ENCODE data around the gene TTC7B.
"Not testable (repeated sequence)": the region's sequence is repeated elsewhere in the genome, so short reads cannot be mapped to it uniquely, and the experiment has no call there.

The TTC7B gene, protein sequence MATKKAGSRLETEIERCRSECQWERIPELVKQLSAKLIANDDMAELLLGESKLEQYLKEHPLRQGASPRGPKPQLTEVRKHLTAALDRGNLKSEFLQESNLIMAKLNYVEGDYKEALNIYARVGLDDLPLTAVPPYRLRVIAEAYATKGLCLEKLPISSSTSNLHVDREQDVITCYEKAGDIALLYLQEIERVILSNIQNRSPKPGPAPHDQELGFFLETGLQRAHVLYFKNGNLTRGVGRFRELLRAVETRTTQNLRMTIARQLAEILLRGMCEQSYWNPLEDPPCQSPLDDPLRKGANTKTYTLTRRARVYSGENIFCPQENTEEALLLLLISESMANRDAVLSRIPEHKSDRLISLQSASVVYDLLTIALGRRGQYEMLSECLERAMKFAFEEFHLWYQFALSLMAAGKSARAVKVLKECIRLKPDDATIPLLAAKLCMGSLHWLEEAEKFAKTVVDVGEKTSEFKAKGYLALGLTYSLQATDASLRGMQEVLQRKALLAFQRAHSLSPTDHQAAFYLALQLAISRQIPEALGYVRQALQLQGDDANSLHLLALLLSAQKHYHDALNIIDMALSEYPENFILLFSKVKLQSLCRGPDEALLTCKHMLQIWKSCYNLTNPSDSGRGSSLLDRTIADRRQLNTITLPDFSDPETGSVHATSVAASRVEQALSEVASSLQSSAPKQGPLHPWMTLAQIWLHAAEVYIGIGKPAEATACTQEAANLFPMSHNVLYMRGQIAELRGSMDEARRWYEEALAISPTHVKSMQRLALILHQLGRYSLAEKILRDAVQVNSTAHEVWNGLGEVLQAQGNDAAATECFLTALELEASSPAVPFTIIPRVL

DNA sequence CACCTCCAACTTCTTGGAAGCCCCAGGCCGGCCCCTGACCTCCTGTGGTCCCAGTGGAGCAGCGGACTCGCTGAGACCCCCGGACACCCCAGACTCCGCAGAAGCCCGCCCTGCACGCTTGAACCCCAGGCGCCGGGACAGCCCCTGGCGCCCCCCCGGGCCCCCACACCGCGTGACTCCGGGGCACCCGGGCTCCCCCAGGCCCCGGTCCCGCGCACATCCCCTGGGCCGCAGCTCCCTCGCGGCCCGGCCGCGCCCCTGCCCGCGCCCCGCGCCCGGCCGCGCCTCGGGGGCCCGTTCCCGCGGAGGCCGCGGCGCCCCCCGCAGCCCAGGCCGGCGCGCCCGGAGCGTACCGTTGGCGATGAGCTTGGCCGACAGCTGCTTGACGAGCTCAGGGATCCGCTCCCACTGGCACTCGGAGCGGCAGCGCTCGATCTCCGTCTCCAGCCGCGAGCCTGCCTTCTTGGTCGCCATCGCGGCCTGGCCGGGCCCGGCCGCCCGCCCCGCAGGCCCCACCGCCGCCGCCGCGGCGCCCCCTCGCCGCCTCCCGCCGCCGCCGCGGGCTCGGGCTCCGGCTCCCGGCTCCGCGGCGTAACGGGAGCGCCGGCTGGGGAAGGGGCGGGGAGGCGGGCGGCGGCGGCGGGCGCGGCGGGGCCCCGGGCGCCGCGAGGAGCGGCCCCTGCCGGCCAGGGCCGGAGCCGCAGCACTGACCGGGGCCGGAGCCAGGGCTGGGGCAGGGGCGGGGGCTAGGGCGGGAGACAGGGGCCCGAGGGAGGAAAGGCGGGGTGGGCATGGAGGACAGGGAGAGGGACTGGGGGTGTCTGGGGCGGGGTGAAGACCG is at the start of gene TTC7B:
TTC7B (minus strand) TSS at position 609 of the 841 bp plus-strand sequence; CDS start at position 474, 135 bp downstream.
- DNase-seq (ENCODE audit: low spot score), result peak; percentile 33

DNA sequence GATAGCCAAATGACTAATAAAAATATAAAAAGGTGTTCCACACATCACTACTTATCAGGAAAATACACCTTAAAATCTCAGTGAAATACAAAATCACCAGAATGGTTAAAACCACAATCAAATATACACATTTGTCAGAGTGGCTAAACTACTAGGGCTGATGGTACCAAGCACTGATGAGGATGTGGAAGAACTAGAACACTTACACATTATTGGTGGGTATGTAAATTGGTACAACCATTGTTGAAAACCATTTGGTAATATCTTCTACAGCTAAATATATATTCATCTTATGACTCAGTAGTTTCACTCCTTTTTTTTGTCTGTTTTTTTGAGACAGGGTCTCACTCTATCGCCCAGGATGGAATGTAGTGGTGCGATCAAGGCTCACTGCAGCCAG is 48.5 kb upstream of the TTC7B start:
- no peak for DNase-seq (ENCODE audit: low spot score)

DNA sequence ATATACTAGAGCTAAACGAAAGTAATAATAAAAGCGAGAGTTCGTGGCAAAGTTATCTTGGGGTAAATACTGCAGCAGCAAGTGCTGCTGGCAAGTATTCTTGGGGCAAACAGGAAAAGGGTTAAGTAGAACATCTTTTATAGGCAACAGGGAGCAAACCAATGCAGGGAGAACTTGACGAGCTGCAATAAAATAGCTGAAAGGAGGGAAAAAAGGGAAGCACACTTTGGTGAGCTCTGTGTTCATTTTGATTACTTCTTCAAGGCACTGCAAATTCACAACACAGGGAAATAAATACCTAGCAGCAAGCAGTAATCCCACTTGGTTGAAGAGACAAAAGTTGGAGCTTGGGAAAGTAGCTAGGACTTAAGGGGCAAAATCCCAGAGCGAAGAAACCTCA is 42.3 kb upstream of the TTC7B start:
- no peak for DNase-seq (ENCODE audit: low spot score)

DNA sequence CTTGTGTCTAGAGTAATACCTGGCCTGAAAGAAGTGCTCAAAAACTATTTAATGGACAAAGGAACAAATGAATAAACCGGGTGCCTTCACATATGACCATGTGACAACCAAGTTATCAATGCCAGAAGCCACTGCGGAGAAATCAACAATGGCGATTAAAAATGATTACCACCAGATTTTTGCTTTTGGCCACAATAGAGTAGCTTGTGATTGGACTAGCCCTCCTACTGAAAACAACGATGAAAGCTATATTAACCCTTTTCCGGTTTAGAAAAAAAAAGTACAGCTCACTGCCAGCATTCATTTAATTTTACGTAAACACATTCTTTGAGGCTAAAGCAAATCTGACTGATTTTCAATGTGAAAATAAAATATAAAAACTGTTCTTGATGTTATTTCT is 41.6 kb upstream of the TTC7B start:
- no peak for DNase-seq (ENCODE audit: low spot score)

DNA sequence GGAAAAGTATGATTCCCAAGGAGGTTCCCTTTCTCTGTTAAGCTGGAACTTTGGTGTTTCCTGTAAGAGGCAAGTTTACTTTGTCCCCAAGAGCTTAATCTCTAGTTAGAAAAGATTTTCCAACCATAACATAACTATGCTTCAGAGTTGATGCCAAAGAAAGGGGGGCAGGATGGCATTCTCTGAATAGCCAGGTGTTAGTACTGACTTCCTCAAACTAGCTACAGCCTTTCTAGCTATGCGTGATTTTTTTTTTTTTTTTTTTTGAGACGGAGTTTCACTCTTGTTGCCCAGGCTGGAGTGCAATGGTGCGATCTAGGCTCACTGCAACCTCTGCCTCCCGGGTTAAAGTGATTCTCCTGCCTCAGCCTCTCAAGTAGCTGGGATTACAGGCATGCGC is 39.9 kb upstream of the TTC7B start:
- DNase-seq (ENCODE audit: low spot score), result not testable (repeated sequence)

DNA sequence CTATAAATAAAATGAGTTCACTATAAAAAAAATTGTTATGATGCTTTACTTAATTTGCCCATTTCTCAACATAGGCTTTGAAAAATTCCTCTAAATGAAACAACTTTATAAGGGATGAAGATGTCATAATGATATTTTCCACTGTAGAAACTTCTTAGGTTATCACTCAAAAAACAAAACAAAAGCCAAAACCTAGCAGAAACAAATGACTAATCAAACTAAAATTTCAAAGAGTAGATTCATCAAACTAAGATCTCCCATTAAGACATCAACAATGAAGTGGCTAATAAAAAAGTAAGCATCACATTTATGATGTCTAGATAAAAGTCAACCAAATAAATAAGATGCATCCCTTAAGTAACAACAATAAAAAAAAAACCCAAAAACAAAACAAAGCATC is 36.9 kb upstream of the TTC7B start:
- DNase-seq (ENCODE audit: low spot score), result no peak

DNA sequence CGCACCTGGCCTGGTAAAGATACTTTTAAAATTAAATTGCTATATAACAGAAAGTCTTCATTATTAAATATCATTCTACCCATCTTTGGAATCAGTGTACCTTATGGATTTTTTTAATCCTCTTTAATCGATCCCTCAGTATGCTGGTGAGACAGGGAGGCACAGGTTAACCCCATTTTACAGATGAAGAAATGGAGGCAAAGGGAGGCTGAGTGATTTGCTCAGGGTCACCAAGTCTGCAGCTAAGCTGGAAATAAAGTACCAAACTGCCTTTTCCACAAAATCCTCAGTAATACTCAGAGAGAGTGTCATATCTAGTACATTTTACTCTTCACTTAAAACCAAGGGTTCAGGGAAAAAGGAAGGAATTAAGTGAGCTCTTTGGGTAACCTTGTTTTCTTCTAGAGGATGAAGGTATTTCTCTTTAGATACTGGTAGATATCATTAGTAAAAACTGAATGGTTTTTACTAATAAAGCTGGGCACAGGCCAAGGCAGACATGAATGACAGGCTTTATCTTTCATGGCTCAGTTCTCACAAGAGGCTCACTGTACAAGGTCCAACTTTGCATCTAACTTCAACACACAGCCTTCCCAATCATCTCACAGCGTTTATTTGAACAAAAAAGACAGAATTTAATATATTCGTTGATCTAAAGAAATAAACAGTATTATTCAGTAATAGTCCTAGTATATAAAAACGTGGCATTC is 35.3 kb upstream of the TTC7B start:
- no peak for DNase-seq (ENCODE audit: low spot score)

DNA sequence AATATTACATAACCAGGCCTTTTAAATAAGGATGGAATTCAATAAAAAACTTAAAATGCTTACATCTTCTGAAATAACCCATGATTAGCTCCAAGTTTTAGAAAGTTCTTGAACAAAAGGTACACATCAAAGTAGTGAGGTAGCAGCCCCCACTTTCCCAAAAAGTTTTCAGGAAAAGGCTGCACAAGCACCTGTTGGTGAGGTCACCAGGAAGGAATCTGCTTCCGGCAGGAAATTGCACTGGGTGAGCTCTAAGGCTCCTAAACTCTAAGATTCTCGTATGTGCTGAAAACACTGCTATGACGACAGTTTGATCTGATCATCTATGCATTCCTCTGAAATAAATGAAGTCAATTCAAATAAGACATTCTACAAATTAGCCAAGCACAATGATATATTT is 34.3 kb upstream of the TTC7B start:
- peak; percentile 89 for DNase-seq (ENCODE audit: low spot score)

DNA sequence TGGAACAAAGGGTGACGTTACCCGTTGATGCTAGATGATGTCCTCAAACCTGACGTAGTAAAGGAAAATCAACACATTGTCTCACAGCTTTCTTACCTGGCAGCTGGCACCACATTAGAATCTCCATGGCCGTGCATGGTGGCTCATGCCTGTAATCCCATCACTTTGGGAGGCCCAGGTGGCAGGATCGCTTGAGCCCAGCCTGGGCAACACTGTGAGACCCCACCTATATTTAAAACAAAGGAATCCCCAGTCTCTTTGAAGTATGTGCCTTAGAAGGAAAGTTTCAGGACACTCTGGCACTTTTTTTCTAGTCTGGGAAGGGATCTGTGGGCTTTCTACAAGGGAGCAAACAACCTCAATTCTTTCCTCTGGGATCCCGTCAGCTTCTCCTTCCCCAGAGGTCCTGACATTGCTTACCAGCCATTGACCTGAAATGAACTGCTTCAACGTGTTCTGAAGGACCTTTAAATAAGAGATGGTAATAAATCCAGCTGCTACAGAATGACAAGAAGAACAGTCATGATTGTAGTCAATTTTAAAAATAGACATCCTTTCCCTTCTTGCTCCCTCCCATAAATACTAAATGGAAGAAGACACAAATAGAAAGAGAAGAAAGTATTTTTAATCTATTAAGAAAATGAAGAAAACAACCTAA is 33.7 kb upstream of the TTC7B start:
- no peak for DNase-seq (ENCODE audit: low spot score)

DNA sequence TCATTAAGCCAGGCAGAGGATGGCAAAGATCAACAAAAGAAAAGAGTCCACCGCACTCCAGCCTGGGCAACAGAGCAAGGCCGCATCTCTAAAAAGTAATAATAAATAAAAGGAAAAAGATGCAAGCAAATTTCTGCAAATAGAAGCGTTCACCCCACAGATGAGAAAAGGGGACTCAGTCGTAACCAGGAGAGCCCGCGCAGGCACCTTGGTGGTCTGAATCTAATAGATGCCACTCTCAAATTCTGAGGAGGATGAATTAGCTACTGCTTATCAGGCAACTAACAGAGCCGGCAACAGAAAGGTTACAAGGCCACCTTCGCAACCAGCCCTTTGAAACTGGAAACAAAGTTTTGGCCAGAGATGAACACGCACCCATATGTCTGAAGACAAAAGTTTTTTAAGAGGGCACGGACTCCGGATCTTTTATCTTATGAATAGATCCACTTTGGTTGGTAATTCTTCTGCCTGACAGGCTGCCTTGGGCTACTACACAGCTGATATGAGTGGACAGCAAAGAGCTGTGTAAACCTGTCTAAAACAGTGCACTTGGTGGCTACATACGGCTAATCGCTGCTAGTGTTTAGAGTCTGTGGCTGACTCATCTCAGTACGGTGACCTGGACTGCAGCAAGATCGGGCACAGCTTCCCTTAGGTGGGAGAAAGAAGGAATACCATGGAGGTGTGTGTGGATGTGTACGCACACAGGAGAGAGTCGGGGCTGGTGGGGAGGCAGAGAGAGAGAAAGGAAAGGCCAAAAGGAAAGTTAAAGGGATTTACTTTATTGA is 32.9 kb upstream of the TTC7B start:
- DNase-seq (ENCODE audit: low spot score), result no peak

DNA sequence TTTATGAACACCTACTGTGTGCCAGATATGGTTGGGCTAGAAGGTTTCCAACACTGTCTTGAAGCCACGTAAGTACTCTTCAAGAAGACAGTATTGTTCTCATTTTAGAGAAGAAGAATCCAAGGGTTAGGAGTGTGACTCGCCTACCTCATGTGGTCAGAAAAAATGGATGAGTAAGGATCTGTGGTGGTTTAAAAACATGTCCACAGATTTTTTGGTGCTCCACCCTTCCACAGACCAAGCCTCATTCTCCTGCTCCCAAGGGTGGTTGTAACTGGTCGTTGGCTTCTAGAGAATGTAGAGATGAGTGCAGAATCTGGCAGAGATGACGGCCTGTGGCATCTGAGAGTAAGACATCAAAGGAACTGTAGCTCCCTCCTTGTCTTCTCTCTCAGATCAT is 30.3 kb upstream of the TTC7B start:
- peak; percentile 42 for DNase-seq (ENCODE audit: low spot score)

DNA sequence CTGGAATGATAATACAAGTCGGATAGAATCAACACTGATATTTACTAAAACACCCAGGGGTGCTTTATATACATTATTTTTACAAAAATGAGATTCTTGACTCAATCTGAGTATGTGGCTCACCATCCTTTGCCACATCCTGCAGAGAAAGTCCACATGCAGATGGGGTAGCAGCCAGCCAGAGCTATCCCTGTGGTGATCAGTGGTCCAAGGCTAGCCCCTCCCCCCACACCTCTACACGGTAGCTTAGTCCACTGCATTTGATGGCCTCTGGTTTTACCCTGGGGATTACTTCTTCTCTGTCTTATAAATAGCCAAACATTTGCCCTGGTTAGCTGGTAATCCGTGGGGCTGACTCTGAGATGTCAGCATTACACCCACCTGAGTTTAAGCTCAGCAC is 28.1 kb upstream of the TTC7B start:
- DNase-seq (ENCODE audit: low spot score), result no peak

DNA sequence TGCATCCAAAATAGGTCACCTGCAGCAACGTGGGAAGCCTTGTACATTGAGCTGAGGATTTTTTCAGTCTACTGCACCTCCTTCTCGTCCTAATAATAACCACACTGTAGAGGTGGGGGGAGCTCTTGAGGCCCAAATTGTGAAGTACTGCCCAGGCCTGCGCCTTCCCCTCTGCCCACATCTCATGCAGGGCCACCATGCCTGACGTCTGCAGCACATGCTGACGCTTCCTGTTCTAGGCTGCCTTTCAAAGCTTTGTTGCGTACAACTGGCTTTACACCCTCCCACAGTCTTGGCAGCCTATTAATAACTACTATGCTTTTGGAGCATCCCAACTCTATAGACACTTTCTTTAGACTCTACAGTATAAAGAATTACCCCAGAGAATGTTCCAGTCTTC is 26.5 kb upstream of the TTC7B start:
- no peak for DNase-seq (ENCODE audit: low spot score)

DNA sequence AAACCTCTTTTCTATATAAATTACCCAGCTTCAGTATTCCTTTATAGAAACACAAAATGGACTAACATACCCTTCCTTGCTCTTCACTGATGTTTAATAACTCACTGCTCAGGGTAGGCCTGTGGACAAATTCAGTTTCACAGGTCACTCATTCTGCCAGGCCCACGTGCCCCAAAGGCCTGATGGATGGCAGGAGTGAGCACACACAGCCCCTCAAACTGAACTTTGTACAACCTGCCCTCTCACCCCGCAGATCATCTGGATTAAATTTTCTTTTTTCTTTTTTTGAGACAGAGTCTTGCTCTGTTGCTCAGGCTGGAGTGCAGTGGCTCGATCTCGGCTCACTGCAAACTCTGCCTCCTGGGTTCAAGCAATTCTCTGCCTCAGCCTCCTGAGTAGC is 24.4 kb upstream of the TTC7B start:
- not testable (repeated sequence) for DNase-seq (ENCODE audit: low spot score)

DNA sequence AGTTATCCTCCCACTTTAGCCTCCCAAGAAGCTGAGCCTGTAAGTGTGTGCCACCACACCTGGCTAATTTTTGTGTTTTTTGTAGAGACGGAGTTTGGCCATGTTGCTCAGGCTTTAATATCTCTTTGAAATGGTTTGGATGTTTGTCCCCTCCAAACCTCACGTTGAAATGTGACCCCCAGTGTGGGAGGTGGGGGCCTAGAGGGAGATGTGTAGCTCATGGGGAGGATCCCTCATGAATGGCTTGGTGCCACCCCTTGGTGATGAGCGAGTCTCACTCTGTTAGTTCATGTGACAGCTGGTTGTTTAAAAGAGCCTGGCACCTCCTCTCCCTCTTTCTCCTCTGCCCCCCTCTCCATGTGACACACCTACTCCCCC is 23.6 kb upstream of the TTC7B start:
- no peak for DNase-seq (ENCODE audit: low spot score)

DNA sequence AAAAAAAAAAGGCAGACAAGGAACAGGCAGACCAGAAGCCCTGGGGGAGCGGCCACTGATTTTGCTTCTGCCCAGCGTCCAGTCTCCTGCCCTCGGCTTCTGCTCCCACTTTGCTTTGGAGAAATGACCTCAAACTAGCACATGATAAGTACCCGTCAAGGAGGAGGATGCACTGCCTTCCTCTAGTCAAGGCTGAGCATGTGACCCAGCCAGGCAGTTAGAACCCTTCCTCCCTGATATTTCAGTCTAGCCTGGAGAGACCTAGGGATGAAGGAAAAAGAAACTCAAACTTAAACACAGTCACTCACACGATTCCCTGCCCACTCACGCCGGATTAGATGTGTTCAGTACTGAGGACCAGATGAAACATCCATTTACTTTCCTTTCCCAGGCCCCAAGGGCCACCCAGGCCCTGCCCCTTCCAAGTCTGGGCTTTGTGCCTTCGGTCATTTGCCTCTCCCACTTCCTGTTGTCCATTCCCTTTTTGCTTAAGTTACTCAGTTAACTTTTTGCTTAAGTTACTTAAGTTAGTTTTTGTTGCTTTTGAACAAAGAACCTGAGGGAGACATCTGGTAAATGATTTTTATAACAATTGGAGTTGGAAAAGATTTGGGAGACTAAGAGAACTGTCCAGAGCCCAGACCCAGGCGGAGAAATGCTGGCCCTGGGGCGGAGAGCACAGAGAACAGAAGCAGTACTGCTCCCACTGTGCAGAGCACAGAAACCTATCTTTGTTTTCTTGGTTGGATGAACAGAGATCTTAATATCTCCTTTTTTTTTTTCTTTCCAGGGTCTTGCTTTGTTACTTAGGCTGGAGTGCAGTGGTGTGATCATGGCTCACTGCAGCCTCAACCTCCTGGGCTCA is 23.0 kb upstream of the TTC7B start:
- no peak for DNase-seq (ENCODE audit: low spot score)

DNA sequence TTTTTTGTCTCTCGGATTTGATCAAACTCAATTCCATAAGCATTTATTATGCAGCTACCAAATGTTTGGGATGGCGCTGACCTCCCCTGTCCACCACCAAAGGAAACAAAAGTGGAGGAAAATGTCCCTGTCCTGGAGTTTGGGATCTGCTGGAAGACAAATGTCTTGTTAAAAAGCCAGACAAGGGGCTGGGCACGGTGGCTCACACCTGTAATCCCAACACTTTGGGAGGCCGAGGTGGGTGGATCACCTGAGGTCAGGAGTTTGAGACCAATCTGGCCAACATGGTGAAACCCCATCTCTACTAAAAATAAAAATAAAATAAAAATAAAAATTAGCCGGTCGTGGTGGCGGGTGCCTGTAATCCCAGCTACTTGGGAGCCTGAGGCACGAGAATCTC is 22.3 kb upstream of the TTC7B start:
- DNase-seq (ENCODE audit: low spot score), result not testable (repeated sequence)

DNA sequence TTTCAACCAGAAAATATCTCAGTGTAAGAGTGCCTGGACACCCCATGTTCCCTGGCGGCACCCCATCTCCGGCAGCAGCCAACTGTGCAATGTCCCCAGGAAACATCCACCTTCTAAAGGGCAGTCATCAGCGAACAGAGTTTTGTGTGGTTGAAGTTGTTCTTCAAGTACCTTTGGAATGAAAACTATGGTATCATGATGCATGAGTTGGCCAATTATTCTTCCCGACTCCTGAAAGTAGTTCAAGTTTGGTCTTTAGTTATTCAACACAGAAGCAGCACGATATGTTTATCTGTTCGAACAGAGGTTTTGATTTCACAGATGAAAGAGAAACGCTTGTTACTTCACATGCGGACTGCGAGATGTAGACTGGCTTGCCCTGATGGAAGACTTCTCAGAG is 21.1 kb upstream of the TTC7B start:
- DNase-seq (ENCODE audit: low spot score), result no peak

DNA sequence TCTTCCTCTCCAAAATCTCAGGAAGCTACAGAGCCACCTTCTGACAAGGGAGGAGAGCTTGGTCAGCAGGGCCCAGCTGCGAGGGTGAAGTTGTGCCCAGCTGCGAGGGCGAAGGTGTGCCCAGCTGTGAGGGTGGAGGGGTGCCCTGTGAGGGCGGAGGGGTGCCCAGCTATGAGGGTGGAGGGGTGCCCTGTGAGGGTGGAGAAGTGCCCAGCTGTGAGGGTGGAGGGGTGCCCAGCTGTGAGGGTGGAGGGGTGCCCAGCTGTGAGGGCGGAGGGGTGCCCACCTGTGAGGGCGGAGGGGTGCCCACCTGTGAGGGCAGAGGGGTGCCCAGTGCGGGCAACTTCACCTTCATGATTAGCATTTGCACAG is 20.4 kb upstream of the TTC7B start:
- DNase-seq (ENCODE audit: low spot score), result no peak

DNA sequence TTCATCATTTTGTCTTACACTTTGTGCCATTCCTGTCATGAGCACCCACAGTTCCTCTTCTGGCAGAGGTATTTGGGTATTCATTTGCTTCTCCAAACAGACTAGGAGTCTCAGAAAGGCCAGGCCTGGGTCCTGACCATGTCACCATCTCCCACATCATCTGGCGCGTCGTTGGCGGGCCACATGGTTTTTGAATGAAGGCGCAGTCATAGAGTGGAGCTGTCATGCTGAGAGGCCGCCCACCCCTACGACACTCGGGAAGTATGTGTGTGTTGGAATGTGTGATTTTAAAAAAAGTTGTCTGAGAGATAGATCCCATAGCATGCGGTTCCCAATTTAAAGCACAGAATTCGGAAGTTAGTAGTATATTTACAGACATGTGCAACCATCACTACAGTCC is 15.6 kb upstream of the TTC7B start:
- DNase-seq (ENCODE audit: low spot score), result no peak
